K562 (cell line): ENCODE data around the gene MSTN.
"Not testable (repeated sequence)": the region's sequence is repeated elsewhere in the genome, so short reads cannot be mapped to it uniquely, and the experiment has no call there.

Experiments
- EZH2 ChIP-seq: IDR thresholded peaks from 2 replicates; pipeline ENCODE4 v1.6.1; 2012; ENCODE audit warnings: low read depth, mild to moderate bottlenecking, inconsistent platforms, low read length, borderline replicate concordance
- FOXM1 ChIP-seq, 2 experiments: fragments of 450-650 bp in 1 of 2; sonication (generic) in 1 of 2; formaldehyde crosslinking in 1 of 2; IDR thresholded peaks; 2 replicates each; pipeline versions ENCODE4 v1.6.1 to v1.9.0; 2017 to 2022; ENCODE audit warnings: low read depth in 2 of 2, mild to moderate bottlenecking in 2 of 2, missing genetic modification reagents in 1 of 2, moderate library complexity in 1 of 2
- GTF3C2 ChIP-seq: IDR thresholded peaks from 3 replicates; pipeline ENCODE4 v1.6.1; 2011; ENCODE audit warnings: borderline replicate concordance, mild to moderate bottlenecking, moderate library complexity; ENCODE audit not compliant: insufficient read length; ENCODE audit errors: extremely low read depth
- KLF16 ChIP-seq: IDR thresholded peaks from 2 replicates; pipeline ENCODE4 v1.6.1; 2016; ENCODE audit warnings: antibody characterized with exemption
- NFIC ChIP-seq: fragments of 450-650 bp; IDR thresholded peaks from 2 replicates; pipeline ENCODE4 v1.6.1; 2017; ENCODE audit warnings: mild to moderate bottlenecking, inconsistent platforms
- TEAD1 ChIP-seq, 2 experiments: fragments of 450-650 bp in 1 of 2; sonication (generic) in 1 of 2; formaldehyde crosslinking; IDR thresholded peaks; 2 replicates each; pipeline versions ENCODE4 v1.4.0 to v1.8.0; 2020 to 2022; ENCODE audit warnings: mild to moderate bottlenecking in 2 of 2, missing genetic modification reagents in 1 of 2
- ZFP30 ChIP-seq: fragments of 250-450 bp; sonication (Bioruptor Pico); IDR thresholded peaks from 2 replicates; pipeline ENCODE4 v1.8.0; 2022; ENCODE audit warnings: moderate library complexity, mild to moderate bottlenecking, inconsistent platforms, borderline replicate concordance
- ZKSCAN1 ChIP-seq: fragments of 150-350 bp; IDR thresholded peaks from 2 replicates; pipeline ENCODE4 v1.6.1; 2016; ENCODE audit warnings: low read depth, low read length
- ZNF77 ChIP-seq: fragments of 250-450 bp; sonication (Bioruptor Pico); IDR thresholded peaks from 2 replicates; pipeline ENCODE4 v1.5.0; 2020
- ZNF780A ChIP-seq: fragments of 250-450 bp; sonication (Bioruptor Pico); IDR thresholded peaks from 2 replicates; pipeline ENCODE4 v1.5.0; 2021; ENCODE audit warnings: mild to moderate bottlenecking
- TF ChIP-seq, protein P1 (sequence below): fragments of 250-450 bp; sonication (Bioruptor Pico); IDR thresholded peaks from 2 replicates; pipeline ENCODE4 v1.9.0; 2021; ENCODE audit warnings: mild to moderate bottlenecking, inconsistent platforms
- TF ChIP-seq, protein P2 (sequence below): sonication (generic); formaldehyde crosslinking; IDR thresholded peaks from 2 replicates; pipeline ENCODE4 v1.8.0; 2022; ENCODE audit warnings: mild to moderate bottlenecking, missing genetic modification reagents

DNA sequence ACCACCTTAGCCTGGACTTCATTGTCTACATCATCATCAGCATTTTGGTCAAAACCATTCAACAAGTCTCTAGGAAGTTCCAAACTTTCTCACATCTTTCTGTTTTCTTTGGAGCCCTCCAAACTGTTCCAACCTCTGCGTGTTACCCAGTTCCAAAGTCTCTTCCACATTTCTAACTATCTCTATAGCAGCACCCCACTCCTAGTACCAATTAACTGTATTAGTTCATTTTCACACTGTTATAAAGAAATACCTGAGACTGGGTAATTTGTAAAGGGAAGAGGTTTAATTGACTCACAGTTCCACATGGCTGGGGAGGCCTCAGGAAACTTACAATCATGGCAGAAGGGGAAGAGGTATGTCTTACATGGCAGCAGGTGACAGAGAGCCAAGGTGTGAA lies 46.6 kb downstream of the MSTN start:
- TF ChIP-seq, protein P1, sequence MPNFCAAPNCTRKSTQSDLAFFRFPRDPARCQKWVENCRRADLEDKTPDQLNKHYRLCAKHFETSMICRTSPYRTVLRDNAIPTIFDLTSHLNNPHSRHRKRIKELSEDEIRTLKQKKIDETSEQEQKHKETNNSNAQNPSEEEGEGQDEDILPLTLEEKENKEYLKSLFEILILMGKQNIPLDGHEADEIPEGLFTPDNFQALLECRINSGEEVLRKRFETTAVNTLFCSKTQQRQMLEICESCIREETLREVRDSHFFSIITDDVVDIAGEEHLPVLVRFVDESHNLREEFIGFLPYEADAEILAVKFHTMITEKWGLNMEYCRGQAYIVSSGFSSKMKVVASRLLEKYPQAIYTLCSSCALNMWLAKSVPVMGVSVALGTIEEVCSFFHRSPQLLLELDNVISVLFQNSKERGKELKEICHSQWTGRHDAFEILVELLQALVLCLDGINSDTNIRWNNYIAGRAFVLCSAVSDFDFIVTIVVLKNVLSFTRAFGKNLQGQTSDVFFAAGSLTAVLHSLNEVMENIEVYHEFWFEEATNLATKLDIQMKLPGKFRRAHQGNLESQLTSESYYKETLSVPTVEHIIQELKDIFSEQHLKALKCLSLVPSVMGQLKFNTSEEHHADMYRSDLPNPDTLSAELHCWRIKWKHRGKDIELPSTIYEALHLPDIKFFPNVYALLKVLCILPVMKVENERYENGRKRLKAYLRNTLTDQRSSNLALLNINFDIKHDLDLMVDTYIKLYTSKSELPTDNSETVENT (CRISPR knock-in tag), result not testable (repeated sequence)
- not testable (repeated sequence) for TF ChIP-seq FOXM1 (IDR thresholded peaks at IDR 0.05; ENCODE audit: low read depth); FOXM1 (CRISPR knock-in tag; IDR thresholded peaks at IDR 0.05; ENCODE audit: low read depth); ZNF77 (CRISPR knock-in tag); ZFP30 (CRISPR knock-in tag); EZH2; NFIC; GTF3C2; ZKSCAN1; ZNF780A (CRISPR knock-in tag); TEAD1 (CRISPR knock-in tag; IDR thresholded peaks at IDR 0.05); KLF16
- TF ChIP-seq, protein P2, sequence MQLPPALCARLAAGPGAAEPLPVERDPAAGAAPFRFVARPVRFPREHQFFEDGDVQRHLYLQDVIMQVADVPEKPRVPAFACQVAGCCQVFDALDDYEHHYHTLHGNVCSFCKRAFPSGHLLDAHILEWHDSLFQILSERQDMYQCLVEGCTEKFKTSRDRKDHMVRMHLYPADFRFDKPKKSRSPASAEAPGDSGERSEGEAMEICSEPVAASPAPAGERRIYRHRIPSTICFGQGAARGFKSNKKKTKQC (CRISPR knock-in tag), result not testable (repeated sequence)
